Neural progenitor cell (in vitro differentiated cells): Measurements from ENCODE around the gene ASAH2. TPM values are rescaled to one million over a fixed set of nuclear protein-coding genes. Genes with fewer than 3 reads are reported as not detected.

ENCODE experiments used
- DNase-seq: peaks from one replicate; pipeline ENCODE4 v3.0.0-alpha.2; 2016; ENCODE audit warnings: low spot score
- H2AFZ ChIP-seq: fragments of 200-600 bp; sonication (generic); replicated peaks from 2 replicates; pipeline ENCODE4 v1.6.1; 2016; ENCODE audit warnings: antibody characterized with exemption
- H3F3A ChIP-seq: fragments of 200-600 bp; sonication (generic); 2 replicates; pipeline ENCODE4 v1.6.1; 2016; ENCODE audit warnings: antibody characterized with exemption, low read depth
- H3K27ac ChIP-seq: fragments of 200-600 bp; sonication (generic); 2 replicates; pipeline ENCODE4 v1.5.1; 2016; ENCODE audit warnings: mild to moderate bottlenecking
- H3K27me3 ChIP-seq: fragments of 200-600 bp; sonication (generic); 2 replicates; pipeline ENCODE4 v1.6.1; 2016; ENCODE audit warnings: mild to moderate bottlenecking, moderate library complexity
- H3K36me3 ChIP-seq: fragments of 200-600 bp; sonication (generic); 2 replicates; pipeline ENCODE4 v1.5.1; 2016
- H3K4me1 ChIP-seq: fragments of 200-600 bp; sonication (generic); 2 replicates; pipeline ENCODE4 v1.6.1; 2016; ENCODE audit warnings: mixed run types
- H3K4me2 ChIP-seq: fragments of 200-600 bp; sonication (generic); 2 replicates; pipeline ENCODE4 v1.6.1; 2016
- H3K4me3 ChIP-seq: fragments of 200-600 bp; sonication (generic); 2 replicates; pipeline ENCODE4 v1.5.1; 2016
- H3K79me2 ChIP-seq: fragments of 200-600 bp; sonication (generic); 2 replicates; pipeline ENCODE4 v1.6.1; 2016; ENCODE audit warnings: low read depth
- H3K9ac ChIP-seq: fragments of 200-600 bp; sonication (generic); 2 replicates; pipeline ENCODE4 v1.6.1; 2016
- H3K9me3 ChIP-seq: fragments of 200-600 bp; sonication (generic); 2 replicates; pipeline ENCODE4 v1.5.1; 2016; ENCODE audit warnings: low read depth
- H4K20me1 ChIP-seq: fragments of 200-600 bp; sonication (generic); 2 replicates; pipeline ENCODE4 v1.6.1; 2016; ENCODE audit warnings: low read depth
- H3K27ac Mint-ChIP-seq: 3 replicates; pipeline ENCODE4 v1.8.0; 2021; ENCODE audit warnings: mixed read lengths
- H3K27me3 Mint-ChIP-seq: 2 replicates; pipeline ENCODE4 v1.8.0; 2022; ENCODE audit warnings: low read depth, mild to moderate bottlenecking, inconsistent platforms, moderate library complexity, mixed read lengths; ENCODE audit not compliant: insufficient read depth
- H3K36me3 Mint-ChIP-seq: 3 replicates; pipeline ENCODE4 v1.8.0; 2021; ENCODE audit warnings: mixed read lengths
- H3K4me1 Mint-ChIP-seq: 3 replicates; pipeline ENCODE4 v1.8.0; 2021; ENCODE audit warnings: mixed read lengths
- H3K4me3 Mint-ChIP-seq: 3 replicates; pipeline ENCODE4 v1.8.0; 2021; ENCODE audit warnings: mild to moderate bottlenecking, moderate library complexity, mixed read lengths
- H3K9me3 Mint-ChIP-seq: 3 replicates; pipeline ENCODE4 v1.8.0; 2020; ENCODE audit warnings: mixed read lengths
- EZH2 ChIP-seq: fragments of 200-600 bp; sonication (generic); IDR thresholded peaks from 2 replicates; pipeline ENCODE4 v1.6.1; 2017; ENCODE audit warnings: antibody characterized with exemption, mild to moderate bottlenecking, moderate library complexity
- EZH2phosphoT487 ChIP-seq: fragments of 200-600 bp; sonication (generic); IDR thresholded peaks from 2 replicates; pipeline ENCODE4 v1.6.1; 2017; ENCODE audit warnings: antibody characterized with exemption
- total RNA-seq: library from RNA; depleted of rRNA; stranded (reverse); fragments of >200 nt; gene quantifications from 2 replicates; pipeline ENCODE4 v1.2.3, GENCODE V29; 2015; ENCODE audit warnings: low replicate concordance
- TF ChIP-seq, protein P1 (sequence below): fragments of 200-600 bp; sonication (generic); IDR thresholded peaks from 2 replicates; pipeline ENCODE4 v1.5.1; 2017; ENCODE audit warnings: antibody characterized with exemption, mild to moderate bottlenecking

ASAH2 gene
- total RNA-seq, 1 donor from 2014 or later: 6.3 TPM

DNA sequence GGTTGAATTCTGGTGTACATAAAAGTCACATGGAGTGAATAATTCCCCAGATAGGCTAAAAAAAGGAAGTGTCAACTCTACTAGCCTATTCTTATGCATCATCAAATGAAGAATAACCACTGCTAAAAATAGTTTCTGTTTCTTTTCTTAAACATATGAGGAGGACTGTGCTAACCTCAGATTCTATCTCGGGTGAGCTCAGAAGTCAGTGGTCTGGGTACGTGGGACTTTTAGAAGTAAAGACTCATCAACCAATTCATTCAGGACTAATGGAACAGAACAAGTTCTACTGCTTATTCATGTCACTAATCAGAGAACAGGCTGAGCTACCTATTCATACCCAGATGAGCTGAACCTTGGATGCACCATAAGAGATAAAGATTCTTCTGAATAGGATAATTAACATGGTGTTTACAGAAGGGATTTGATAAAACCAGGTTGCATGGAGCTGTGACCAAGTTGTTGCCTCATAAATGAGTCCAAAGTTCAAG, 9.5 kb upstream of the ASAH2 start:
- Histone ChIP-seq H3K36me3 (no peaks in the 10 kb centered on the region), H3K27me3 (no peaks in the 10 kb centered on the region), H2AFZ (no peak overlapping the region), H3K9me3 (no peaks in the 10 kb centered on the region), H3K4me2 (no peak overlapping the region), H4K20me1 (no peaks in the 10 kb centered on the region), H3K9ac (no peak overlapping the region), H3K79me2 (no peaks in the 10 kb centered on the region), H3K4me1 (no peaks in the 10 kb centered on the region), H3K4me3 (no peak overlapping the region), H3F3A (no peaks in the 10 kb centered on the region), H3K27ac (no peak overlapping the region)
- Mint-ChIP-seq H3K36me3 (no peaks in the 10 kb centered on the region), H3K27ac (no peak overlapping the region), H3K4me3 (no peak overlapping the region), H3K4me1 (no peaks in the 10 kb centered on the region), H3K9me3 (peaks cover 14% of the 10 kb centered on the region), H3K27me3 (no peaks in the 10 kb centered on the region)
- TF ChIP-seq EZH2 (no peak), EZH2phosphoT487 (no peak)
- TF ChIP-seq, protein P1, sequence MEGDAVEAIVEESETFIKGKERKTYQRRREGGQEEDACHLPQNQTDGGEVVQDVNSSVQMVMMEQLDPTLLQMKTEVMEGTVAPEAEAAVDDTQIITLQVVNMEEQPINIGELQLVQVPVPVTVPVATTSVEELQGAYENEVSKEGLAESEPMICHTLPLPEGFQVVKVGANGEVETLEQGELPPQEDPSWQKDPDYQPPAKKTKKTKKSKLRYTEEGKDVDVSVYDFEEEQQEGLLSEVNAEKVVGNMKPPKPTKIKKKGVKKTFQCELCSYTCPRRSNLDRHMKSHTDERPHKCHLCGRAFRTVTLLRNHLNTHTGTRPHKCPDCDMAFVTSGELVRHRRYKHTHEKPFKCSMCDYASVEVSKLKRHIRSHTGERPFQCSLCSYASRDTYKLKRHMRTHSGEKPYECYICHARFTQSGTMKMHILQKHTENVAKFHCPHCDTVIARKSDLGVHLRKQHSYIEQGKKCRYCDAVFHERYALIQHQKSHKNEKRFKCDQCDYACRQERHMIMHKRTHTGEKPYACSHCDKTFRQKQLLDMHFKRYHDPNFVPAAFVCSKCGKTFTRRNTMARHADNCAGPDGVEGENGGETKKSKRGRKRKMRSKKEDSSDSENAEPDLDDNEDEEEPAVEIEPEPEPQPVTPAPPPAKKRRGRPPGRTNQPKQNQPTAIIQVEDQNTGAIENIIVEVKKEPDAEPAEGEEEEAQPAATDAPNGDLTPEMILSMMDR: no peak
- no peak for DNase-seq

DNA sequence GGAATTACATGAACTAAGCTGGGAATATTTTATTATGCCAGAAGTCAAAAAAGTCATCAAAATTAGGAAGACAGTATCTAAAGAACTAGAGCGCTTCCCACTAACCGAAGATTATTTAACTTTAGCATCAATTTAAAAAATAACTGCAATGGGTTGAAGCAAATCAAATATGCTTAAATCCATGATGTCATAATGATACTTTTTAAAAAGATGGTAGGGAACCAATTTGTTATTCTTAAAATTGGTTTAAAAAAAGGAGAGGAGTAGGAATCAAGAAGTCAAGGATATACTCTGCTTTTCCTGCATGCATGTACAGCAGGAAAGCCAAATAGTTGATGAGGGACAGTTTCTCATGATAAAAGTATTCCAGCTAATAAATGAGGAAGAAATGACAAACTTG, 3.2 kb upstream of the ASAH2 start:
- TF ChIP-seq EZH2 (no peak), EZH2phosphoT487 (no peak)
- TF ChIP-seq, protein P1: no peak
- no peak overlapping the region for H3K4me3 ChIP-seq
- H3K27me3 ChIP-seq: no peaks in the 10 kb centered on the region
- no peaks in the 10 kb centered on the region for H3K4me1 Mint-ChIP-seq
- no peaks in the 10 kb centered on the region for H3F3A ChIP-seq
- H3K36me3 ChIP-seq: no peaks in the 10 kb centered on the region
- no peaks in the 10 kb centered on the region for H4K20me1 ChIP-seq
- H3K9ac ChIP-seq: no peak overlapping the region
- DNase-seq: no peak
- no peaks in the 10 kb centered on the region for H3K9me3 Mint-ChIP-seq
- no peak overlapping the region for H2AFZ ChIP-seq
- H3K79me2 ChIP-seq: no peaks in the 10 kb centered on the region
- H3K4me2 ChIP-seq: no peak overlapping the region
- H3K4me1 ChIP-seq: no peaks in the 10 kb centered on the region
- H3K27ac Mint-ChIP-seq: no peak overlapping the region
- H3K27ac ChIP-seq: no peak overlapping the region
- H3K9me3 ChIP-seq: no peaks in the 10 kb centered on the region
- no peaks in the 10 kb centered on the region for H3K36me3 Mint-ChIP-seq
- H3K27me3 Mint-ChIP-seq: no peaks in the 10 kb centered on the region
- no peak overlapping the region for H3K4me3 Mint-ChIP-seq

DNA sequence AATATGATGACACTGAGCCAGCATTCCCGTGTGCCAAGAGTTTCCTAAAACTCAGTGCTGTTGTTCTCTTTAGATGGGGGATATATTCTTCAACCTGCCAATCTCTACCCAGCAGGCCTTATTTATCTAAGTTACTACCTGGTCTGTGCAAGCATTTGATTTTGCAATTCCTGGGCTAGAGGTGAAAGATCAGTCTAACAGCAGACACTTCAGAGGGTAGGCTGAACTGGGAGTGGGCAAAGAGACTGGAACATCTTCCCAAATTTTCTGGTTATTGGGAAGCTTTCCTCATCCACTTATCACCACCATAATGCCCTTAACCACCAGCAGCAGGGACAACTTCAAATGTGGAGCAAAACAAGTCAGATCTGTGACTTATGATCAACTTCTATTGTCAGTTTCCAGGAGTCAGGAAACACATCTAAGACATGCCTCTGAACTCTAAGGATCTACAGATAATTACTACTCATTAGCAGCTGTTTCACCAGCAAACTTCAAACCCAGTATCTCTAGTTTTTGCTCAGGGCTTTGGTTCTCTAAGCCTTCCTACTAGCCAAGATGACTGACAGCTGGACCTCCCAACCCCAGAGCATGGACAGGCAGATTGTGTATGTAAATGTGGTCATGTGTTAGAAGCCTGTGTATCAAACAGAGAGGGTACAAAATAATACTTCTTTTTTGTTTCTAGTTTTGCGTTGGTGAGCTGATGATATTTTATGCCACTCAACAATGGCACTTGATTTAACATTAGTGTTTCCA, 1.0 kb downstream of the ASAH2 start:
- no peak overlapping the region for H3K27ac ChIP-seq
- H3K27me3 ChIP-seq: no peaks in the 10 kb centered on the region
- H3K79me2 ChIP-seq: no peaks in the 10 kb centered on the region
- Mint-ChIP-seq H3K9me3 (no peaks in the 10 kb centered on the region), H3K27ac (no peak overlapping the region), H3K4me1 (no peaks in the 10 kb centered on the region), H3K36me3 (no peaks in the 10 kb centered on the region), H3K4me3 (no peak overlapping the region), H3K27me3 (no peaks in the 10 kb centered on the region)
- no peaks in the 10 kb centered on the region for H3K4me1 ChIP-seq
- no peak overlapping the region for H3K4me3 ChIP-seq
- no peak overlapping the region for H3K9ac ChIP-seq
- H4K20me1 ChIP-seq: no peaks in the 10 kb centered on the region
- no peak overlapping the region for H3K4me2 ChIP-seq
- TF ChIP-seq EZH2 (no peak), EZH2phosphoT487 (no peak)
- TF ChIP-seq, protein P1: no peak
- no peak overlapping the region for H2AFZ ChIP-seq
- no peaks in the 10 kb centered on the region for H3K36me3 ChIP-seq
- no peaks in the 10 kb centered on the region for H3K9me3 ChIP-seq
- no peak for DNase-seq
- no peaks in the 10 kb centered on the region for H3F3A ChIP-seq
